GM23248 (cell line): ENCODE data around the gene TTC23L.

Source experiments
- EZH2 ChIP-seq: fragments of 200-600 bp; sonication (generic); IDR thresholded peaks from 2 replicates; pipeline ENCODE4 v1.6.1; 2018; ENCODE audit warnings: antibody characterized with exemption, mild to moderate bottlenecking; ENCODE audit not compliant: insufficient read depth, poor library complexity, severe bottlenecking
- EZH2phosphoT487 ChIP-seq: fragments of 200-600 bp; sonication (generic); IDR thresholded peaks from 2 replicates; pipeline ENCODE4 v1.6.1; 2018; ENCODE audit warnings: antibody characterized with exemption, moderate library complexity, mild to moderate bottlenecking, low read depth; ENCODE audit not compliant: insufficient read depth

GRCh38 chr5:34848230-34848629, 9.3 kb downstream of the TTC23L start:
- no peak for TF ChIP-seq EZH2
- TF ChIP-seq EZH2phosphoT487: no peak
